HepG2 (cell line): Measurements from ENCODE around the gene TSPAN18. TPM values are rescaled to one million over a fixed set of nuclear protein-coding genes. Genes with fewer than 3 reads are reported as not detected.

ENCODE experiments used
- GATAD1 ChIP-seq: IDR thresholded peaks from 2 replicates; pipeline ENCODE4 v1.6.1; 2016; ENCODE audit warnings: missing genetic modification reagents, missing compliant biosample characterization
- MAFF ChIP-seq: IDR thresholded peaks from 2 replicates; pipeline ENCODE4 v1.6.1; 2011; ENCODE audit warnings: low read depth, low read length, improper control_type of control experiment
- RAD21 ChIP-seq: fragments of 450-650 bp; formaldehyde crosslinking; IDR thresholded peaks from 2 replicates; pipeline ENCODE4 v1.5.0; 2020; ENCODE audit warnings: mild to moderate bottlenecking
- SIX4 ChIP-seq: sonication (generic); formaldehyde crosslinking; IDR thresholded peaks from 2 replicates; pipeline ENCODE4 v1.4.0; 2020; ENCODE audit warnings: missing genetic modification reagents
- SMC3 ChIP-seq: IDR thresholded peaks from 2 replicates; pipeline ENCODE4 v1.6.1; 2011; ENCODE audit warnings: low read length, improper control_type of control experiment
- SNRNP70 ChIP-seq: fragments of 200-400 bp; formaldehyde crosslinking; IDR thresholded peaks from 2 replicates; pipeline ENCODE4 v1.6.1; 2017; ENCODE audit warnings: mild to moderate bottlenecking, low read depth, low read length, moderate library complexity
- SP140L ChIP-seq: sonication (generic); formaldehyde crosslinking; IDR thresholded peaks from 2 replicates; pipeline ENCODE4 v1.4.0; 2020; ENCODE audit warnings: missing genetic modification reagents, borderline replicate concordance
- ZNF205 ChIP-seq: IDR thresholded peaks from 2 replicates; pipeline ENCODE4 v1.6.1; 2018; ENCODE audit warnings: missing biosample characterization, missing genetic modification reagents
- ZNF543 ChIP-seq: sonication (generic); formaldehyde crosslinking; IDR thresholded peaks from 2 replicates; pipeline ENCODE4 v1.4.0; 2020; ENCODE audit warnings: mild to moderate bottlenecking, missing genetic modification reagents
- ZNF556 ChIP-seq: sonication (generic); formaldehyde crosslinking; IDR thresholded peaks from 2 replicates; pipeline ENCODE4 v1.4.0; 2020; ENCODE audit warnings: mild to moderate bottlenecking, missing genetic modification reagents, borderline replicate concordance
- ZNF639 ChIP-seq: conservative IDR thresholded peaks from 2 replicates; pipeline ENCODE4 v1.6.1; 2018; ENCODE audit warnings: missing genetic modification reagents
- ZNF724P ChIP-seq: sonication (generic); formaldehyde crosslinking; IDR thresholded peaks from 2 replicates; pipeline ENCODE4 v1.8.0; 2022; ENCODE audit warnings: missing genetic modification reagents, borderline replicate concordance
- ZNF883 ChIP-seq: sonication (generic); formaldehyde crosslinking; IDR thresholded peaks from 2 replicates; pipeline ENCODE4 v1.5.1; 2020; ENCODE audit warnings: mild to moderate bottlenecking, missing genetic modification reagents; ENCODE audit errors: not compliant biosample characterization
- polyA plus RNA-seq, 8 experiments: library from polyadenylated mRNA; depleted of rRNA in 3 of 8; stranded (reverse) in 7 of 8; unstranded in 1 of 8; fragments of >200 nt; fragmentation: Illumina TruSeq in 4 of 8; extraction: Trizol in 4 of 8; gene quantifications; 2 replicates each; pipeline versions ENCODE4 v1.2.1 to v1.2.3, GENCODE V29; 2011 to 2016; ENCODE audit warnings: low read depth in 4 of 8, missing spikeins in 1 of 8, mixed read lengths in 1 of 8; ENCODE audit not compliant: insufficient read depth in 1 of 8
- total RNA-seq, 5 experiments: library from RNA; depleted of rRNA; stranded (reverse); fragments of >200 nt; fragmentation: Illumina TruSeq; extraction: Trizol; gene quantifications; 2 replicates each; pipeline ENCODE4 v1.2.3, GENCODE V29; 2016; ENCODE audit warnings: low read depth in 1 of 5
- TF ChIP-seq, protein P1 (sequence below): sonication (generic); formaldehyde crosslinking; IDR thresholded peaks from 2 replicates; pipeline ENCODE4 v1.5.1; 2020; ENCODE audit warnings: mild to moderate bottlenecking, missing genetic modification reagents, borderline replicate concordance
- TF ChIP-seq, protein P2 (sequence below): sonication (generic); formaldehyde crosslinking; IDR thresholded peaks from 2 replicates; pipeline ENCODE4 v1.4.0; 2020; ENCODE audit warnings: missing genetic modification reagents
- TF ChIP-seq, protein P3 (sequence below): sonication (generic); formaldehyde crosslinking; IDR thresholded peaks from 2 replicates; pipeline ENCODE4 v1.4.0; 2020; ENCODE audit warnings: missing genetic modification reagents
- TF ChIP-seq, protein P4 (sequence below), 2 experiments: fragments of 450-650 bp in 1 of 2; sonication (generic) in 1 of 2; formaldehyde crosslinking; IDR thresholded peaks; 2 replicates each; pipeline versions ENCODE4 v1.5.0 to v1.8.0; 2020 to 2022; ENCODE audit warnings: mild to moderate bottlenecking in 1 of 2, missing genetic modification reagents in 1 of 2

Gene TSPAN18
- total and polyA plus RNA-seq, 2 of the 13 experiments (the other 11 are each of a cell fraction or from before 2014, with no cell fraction given) = not detected

DNA sequence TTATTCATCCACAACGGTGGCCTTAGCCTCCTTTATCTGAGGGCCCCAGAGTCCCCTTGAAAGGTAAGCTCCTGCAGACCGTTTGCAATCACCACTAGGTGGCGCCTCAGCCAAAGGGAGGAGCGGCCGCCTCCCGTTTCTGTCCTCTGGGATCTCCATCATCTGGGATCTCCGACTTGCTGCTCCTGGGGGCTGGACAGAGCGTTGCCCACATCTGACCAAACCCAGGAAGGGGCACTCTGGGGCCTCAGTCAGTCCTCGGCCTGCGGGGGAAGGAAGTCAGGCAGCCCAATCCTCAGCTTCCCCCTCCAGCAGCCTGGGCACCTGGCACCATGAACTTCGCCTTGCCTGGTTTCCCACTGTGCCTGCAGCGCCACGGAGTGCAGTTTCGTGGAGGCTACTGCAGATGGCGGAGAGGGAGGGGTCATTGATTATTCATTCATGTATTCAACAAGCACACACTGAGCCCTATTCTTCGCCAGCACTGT is 200.5 kb downstream of the TSPAN18 start (continued):
- TF ChIP-seq ZNF543 (no peak), RAD21 (CRISPR knock-in tag) (peak; percentile 41; the same call in 1 of the 2 replicates), MAFF (no peak), ZNF556 (CRISPR knock-in tag) (no peak), ZNF205 (no peak), SIX4 (no peak), GATAD1 (CRISPR knock-in tag) (no peak), SP140L (CRISPR knock-in tag) (no peak), ZNF639 (CRISPR knock-in tag) (no peak), ZNF883 (CRISPR knock-in tag) (no peak), ZNF724P (no peak), SMC3 (peak; percentile 44), SNRNP70 (no peak)
- TF ChIP-seq, protein P1, sequence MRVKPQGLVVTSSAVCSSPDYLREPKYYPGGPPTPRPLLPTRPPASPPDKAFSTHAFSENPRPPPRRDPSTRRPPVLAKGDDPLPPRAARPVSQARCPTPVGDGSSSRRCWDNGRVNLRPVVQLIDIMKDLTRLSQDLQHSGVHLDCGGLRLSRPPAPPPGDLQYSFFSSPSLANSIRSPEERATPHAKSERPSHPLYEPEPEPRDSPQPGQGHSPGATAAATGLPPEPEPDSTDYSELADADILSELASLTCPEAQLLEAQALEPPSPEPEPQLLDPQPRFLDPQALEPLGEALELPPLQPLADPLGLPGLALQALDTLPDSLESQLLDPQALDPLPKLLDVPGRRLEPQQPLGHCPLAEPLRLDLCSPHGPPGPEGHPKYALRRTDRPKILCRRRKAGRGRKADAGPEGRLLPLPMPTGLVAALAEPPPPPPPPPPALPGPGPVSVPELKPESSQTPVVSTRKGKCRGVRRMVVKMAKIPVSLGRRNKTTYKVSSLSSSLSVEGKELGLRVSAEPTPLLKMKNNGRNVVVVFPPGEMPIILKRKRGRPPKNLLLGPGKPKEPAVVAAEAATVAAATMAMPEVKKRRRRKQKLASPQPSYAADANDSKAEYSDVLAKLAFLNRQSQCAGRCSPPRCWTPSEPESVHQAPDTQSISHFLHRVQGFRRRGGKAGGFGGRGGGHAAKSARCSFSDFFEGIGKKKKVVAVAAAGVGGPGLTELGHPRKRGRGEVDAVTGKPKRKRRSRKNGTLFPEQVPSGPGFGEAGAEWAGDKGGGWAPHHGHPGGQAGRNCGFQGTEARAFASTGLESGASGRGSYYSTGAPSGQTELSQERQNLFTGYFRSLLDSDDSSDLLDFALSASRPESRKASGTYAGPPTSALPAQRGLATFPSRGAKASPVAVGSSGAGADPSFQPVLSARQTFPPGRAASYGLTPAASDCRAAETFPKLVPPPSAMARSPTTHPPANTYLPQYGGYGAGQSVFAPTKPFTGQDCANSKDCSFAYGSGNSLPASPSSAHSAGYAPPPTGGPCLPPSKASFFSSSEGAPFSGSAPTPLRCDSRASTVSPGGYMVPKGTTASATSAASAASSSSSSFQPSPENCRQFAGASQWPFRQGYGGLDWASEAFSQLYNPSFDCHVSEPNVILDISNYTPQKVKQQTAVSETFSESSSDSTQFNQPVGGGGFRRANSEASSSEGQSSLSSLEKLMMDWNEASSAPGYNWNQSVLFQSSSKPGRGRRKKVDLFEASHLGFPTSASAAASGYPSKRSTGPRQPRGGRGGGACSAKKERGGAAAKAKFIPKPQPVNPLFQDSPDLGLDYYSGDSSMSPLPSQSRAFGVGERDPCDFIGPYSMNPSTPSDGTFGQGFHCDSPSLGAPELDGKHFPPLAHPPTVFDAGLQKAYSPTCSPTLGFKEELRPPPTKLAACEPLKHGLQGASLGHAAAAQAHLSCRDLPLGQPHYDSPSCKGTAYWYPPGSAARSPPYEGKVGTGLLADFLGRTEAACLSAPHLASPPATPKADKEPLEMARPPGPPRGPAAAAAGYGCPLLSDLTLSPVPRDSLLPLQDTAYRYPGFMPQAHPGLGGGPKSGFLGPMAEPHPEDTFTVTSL (CRISPR knock-in tag) = no peak
- TF ChIP-seq, protein P2, sequence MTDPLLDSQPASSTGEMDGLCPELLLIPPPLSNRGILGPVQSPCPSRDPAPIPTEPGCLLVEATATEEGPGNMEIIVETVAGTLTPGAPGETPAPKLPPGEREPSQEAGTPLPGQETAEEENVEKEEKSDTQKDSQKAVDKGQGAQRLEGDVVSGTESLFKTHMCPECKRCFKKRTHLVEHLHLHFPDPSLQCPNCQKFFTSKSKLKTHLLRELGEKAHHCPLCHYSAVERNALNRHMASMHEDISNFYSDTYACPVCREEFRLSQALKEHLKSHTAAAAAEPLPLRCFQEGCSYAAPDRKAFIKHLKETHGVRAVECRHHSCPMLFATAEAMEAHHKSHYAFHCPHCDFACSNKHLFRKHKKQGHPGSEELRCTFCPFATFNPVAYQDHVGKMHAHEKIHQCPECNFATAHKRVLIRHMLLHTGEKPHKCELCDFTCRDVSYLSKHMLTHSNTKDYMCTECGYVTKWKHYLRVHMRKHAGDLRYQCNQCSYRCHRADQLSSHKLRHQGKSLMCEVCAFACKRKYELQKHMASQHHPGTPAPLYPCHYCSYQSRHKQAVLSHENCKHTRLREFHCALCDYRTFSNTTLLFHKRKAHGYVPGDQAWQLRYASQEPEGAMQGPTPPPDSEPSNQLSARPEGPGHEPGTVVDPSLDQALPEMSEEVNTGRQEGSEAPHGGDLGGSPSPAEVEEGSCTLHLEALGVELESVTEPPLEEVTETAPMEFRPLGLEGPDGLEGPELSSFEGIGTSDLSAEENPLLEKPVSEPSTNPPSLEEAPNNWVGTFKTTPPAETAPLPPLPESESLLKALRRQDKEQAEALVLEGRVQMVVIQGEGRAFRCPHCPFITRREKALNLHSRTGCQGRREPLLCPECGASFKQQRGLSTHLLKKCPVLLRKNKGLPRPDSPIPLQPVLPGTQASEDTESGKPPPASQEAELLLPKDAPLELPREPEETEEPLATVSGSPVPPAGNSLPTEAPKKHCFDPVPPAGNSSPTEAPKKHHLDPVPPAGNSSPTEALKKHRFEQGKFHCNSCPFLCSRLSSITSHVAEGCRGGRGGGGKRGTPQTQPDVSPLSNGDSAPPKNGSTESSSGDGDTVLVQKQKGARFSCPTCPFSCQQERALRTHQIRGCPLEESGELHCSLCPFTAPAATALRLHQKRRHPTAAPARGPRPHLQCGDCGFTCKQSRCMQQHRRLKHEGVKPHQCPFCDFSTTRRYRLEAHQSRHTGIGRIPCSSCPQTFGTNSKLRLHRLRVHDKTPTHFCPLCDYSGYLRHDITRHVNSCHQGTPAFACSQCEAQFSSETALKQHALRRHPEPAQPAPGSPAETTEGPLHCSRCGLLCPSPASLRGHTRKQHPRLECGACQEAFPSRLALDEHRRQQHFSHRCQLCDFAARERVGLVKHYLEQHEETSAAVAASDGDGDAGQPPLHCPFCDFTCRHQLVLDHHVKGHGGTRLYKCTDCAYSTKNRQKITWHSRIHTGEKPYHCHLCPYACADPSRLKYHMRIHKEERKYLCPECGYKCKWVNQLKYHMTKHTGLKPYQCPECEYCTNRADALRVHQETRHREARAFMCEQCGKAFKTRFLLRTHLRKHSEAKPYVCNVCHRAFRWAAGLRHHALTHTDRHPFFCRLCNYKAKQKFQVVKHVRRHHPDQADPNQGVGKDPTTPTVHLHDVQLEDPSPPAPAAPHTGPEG (CRISPR knock-in tag) = no peak
- TF ChIP-seq, protein P3, sequence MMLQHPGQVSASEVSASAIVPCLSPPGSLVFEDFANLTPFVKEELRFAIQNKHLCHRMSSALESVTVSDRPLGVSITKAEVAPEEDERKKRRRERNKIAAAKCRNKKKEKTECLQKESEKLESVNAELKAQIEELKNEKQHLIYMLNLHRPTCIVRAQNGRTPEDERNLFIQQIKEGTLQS (CRISPR knock-in tag) = no peak
- TF ChIP-seq, protein P4, sequence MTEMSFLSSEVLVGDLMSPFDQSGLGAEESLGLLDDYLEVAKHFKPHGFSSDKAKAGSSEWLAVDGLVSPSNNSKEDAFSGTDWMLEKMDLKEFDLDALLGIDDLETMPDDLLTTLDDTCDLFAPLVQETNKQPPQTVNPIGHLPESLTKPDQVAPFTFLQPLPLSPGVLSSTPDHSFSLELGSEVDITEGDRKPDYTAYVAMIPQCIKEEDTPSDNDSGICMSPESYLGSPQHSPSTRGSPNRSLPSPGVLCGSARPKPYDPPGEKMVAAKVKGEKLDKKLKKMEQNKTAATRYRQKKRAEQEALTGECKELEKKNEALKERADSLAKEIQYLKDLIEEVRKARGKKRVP (CRISPR knock-in tag; IDR thresholded peaks at IDR 0.05) = no peak
